Caco-2 (cell line): ENCODE measurements around the gene MICAL3. TPM values are rescaled to one million over a fixed set of nuclear protein-coding genes. Genes with fewer than 3 reads are reported as not detected.

ENCODE experiments used
- BruUV-seq: library from RNA; stranded (reverse); fragments of 400-500 nt; replicated peaks from 2 replicates; lab custom pipeline; 2021; lab: Mats Ljungman, UMichigan
- CTCF ChIA-PET: fragments of 300-600 bp; sonication (Branson Sonifier 250); formaldehyde crosslinking; loops from one replicate; lab custom pipeline; 2022; ENCODE audit warnings: antibody characterized with exemption; lab: Charles Lee
- POLR2A ChIA-PET: fragments of 300-600 bp; sonication (Branson Sonifier 250); formaldehyde crosslinking; loops from one replicate; lab custom pipeline; 2022; ENCODE audit warnings: antibody characterized with exemption; lab: Charles Lee
- DNase-seq, 2 experiments: peaks; one replicate each; pipeline versions ENCODE4 v3.0.0 to v3.0.0-alpha.2; 2020 to 2022
- H3K27me3 ChIP-seq: replicated peaks from 2 replicates; pipeline ENCODE4 v1.6.0; 2011; ENCODE audit warnings: low read length; ENCODE audit not compliant: control insufficient read depth, insufficient read depth
- H3K36me3 ChIP-seq: 2 replicates; pipeline ENCODE4 v1.5.1; 2011; ENCODE audit warnings: low read length; ENCODE audit not compliant: control insufficient read depth, insufficient read depth
- H3K4me1 ChIP-seq: fragments of 250-450 bp; sonication (Bioruptor Pico); 2 replicates; pipeline ENCODE4 v1.5.1; 2020; ENCODE audit warnings: mild to moderate bottlenecking
- H3K4me3 ChIP-seq: 2 replicates; pipeline ENCODE4 v1.5.1; 2011; ENCODE audit warnings: low read depth, mild to moderate bottlenecking, control low read depth, low read length
- H3K9me3 ChIP-seq: fragments of 250-450 bp; sonication (Bioruptor Pico); 2 replicates; pipeline ENCODE4 v1.5.1; 2020; ENCODE audit warnings: mild to moderate bottlenecking, moderate library complexity
- H3K27ac Mint-ChIP-seq: one replicate; pipeline ENCODE4 v1.8.0; 2022; ENCODE audit warnings: mixed read lengths; ENCODE audit not compliant: unreplicated experiment
- H3K27me3 Mint-ChIP-seq: one replicate; pipeline ENCODE4 v1.8.0; 2022; ENCODE audit warnings: mixed read lengths; ENCODE audit not compliant: insufficient read depth, unreplicated experiment
- H3K36me3 Mint-ChIP-seq: one replicate; pipeline ENCODE4 v1.8.0; 2022; ENCODE audit warnings: mild to moderate bottlenecking, mixed read lengths; ENCODE audit not compliant: insufficient read depth, unreplicated experiment
- H3K4me1 Mint-ChIP-seq: one replicate; pipeline ENCODE4 v1.8.0; 2022; ENCODE audit warnings: low read depth, mixed read lengths; ENCODE audit not compliant: unreplicated experiment
- H3K4me3 Mint-ChIP-seq: one replicate; pipeline ENCODE4 v1.8.0; 2022; ENCODE audit warnings: mild to moderate bottlenecking, moderate library complexity, mixed read lengths; ENCODE audit not compliant: unreplicated experiment
- H3K9me3 Mint-ChIP-seq: one replicate; pipeline ENCODE4 v1.8.0; 2022; ENCODE audit warnings: mixed read lengths; ENCODE audit not compliant: unreplicated experiment
- intact Hi-C: fragments of 100-400 bp; cut with micrococcal nuclease; formaldehyde crosslinking; loops from one replicate; pipeline ENCODE4 v1.10.0; 2022; ENCODE audit not compliant: unreplicated experiment
- total RNA-seq: library from RNA; stranded (reverse); gene quantifications from 2 replicates; pipeline ENCODE4 v1.2.3, GENCODE V29; 2022
- TF ChIP-seq, protein P1 (sequence below), 2 experiments: fragments of 200-600 bp in 1 of 2; IDR thresholded peaks; 1 replicate in 1 of 2; 2 replicates in 1 of 2; pipeline versions ENCODE4 v1.5.1 to v1.8.0; 2011 to 2022; ENCODE audit warnings: antibody characterized with exemption in 1 of 2, control low read depth in 1 of 2, inconsistent platforms in 1 of 2, low read depth in 1 of 2, low read length in 1 of 2, mild to moderate bottlenecking in 1 of 2, moderate library complexity in 1 of 2; ENCODE audit not compliant: insufficient read depth in 1 of 2, severe bottlenecking in 1 of 2, unreplicated experiment in 1 of 2

The MICAL3 gene
- total RNA-seq, 1 experiment from 2014 or later = 65.6 TPM

DNA sequence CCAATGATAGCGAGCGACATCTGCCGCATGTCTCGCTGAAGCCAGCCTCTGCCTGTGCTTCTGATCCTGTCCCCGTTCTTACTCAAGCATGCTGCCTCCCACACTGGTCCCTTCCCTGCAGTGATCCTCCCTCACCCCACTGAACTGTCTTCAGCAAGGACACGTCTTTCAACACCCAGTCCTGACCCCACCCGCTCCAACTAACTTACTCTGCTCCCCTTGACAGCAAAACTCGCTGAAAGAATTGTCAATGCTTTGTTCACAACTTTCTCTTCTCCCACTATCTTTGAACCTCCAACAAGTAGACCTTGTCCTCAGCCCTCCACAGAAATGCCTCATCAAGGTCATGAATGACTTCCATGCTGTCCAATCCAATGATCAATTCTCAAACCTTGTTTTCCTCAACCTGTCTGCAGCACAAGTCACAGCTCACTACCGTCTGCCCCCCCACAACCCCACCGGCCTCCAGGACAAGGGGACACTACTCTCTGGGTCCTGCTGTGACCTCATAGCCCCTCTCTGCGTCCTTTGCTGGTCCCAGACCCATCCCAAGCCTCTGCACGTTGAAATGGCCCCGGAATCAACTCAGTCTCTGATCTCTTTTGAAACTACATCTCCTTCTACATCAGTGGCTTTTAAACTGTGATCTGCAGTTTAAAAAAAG, 108.0 kb downstream of the MICAL3 start:
- Histone ChIP-seq H3K27me3 (no peaks in the 10 kb centered on the region), H3K9me3 (no peaks in the 10 kb centered on the region), H3K4me1 (peaks cover 32% of the 10 kb centered on the region), H3K4me3 (no peak overlapping the region), H3K36me3 (no peaks in the 10 kb centered on the region; the same call in 1 of the 2 replicates)
- BruUV-seq = no TSS peak
- no peak overlapping the region for H3K4me3 Mint-ChIP-seq
- DNase-seq = no peak
- H3K36me3 Mint-ChIP-seq = peaks cover 8% of the 10 kb centered on the region
- ChIA-PET CTCF (no interaction called here), POLR2A (interaction anchor here (0.6 kb wide), 1 partner anchor 23 kb away, joined by 3 read pairs; no protein-coding TSS in a partner anchor)
- no peaks in the 10 kb centered on the region for H3K27me3 Mint-ChIP-seq
- peaks cover 24% of the 10 kb centered on the region for H3K4me1 Mint-ChIP-seq
- H3K27ac Mint-ChIP-seq = no peak overlapping the region
- TF ChIP-seq, protein P1, sequence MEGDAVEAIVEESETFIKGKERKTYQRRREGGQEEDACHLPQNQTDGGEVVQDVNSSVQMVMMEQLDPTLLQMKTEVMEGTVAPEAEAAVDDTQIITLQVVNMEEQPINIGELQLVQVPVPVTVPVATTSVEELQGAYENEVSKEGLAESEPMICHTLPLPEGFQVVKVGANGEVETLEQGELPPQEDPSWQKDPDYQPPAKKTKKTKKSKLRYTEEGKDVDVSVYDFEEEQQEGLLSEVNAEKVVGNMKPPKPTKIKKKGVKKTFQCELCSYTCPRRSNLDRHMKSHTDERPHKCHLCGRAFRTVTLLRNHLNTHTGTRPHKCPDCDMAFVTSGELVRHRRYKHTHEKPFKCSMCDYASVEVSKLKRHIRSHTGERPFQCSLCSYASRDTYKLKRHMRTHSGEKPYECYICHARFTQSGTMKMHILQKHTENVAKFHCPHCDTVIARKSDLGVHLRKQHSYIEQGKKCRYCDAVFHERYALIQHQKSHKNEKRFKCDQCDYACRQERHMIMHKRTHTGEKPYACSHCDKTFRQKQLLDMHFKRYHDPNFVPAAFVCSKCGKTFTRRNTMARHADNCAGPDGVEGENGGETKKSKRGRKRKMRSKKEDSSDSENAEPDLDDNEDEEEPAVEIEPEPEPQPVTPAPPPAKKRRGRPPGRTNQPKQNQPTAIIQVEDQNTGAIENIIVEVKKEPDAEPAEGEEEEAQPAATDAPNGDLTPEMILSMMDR (IDR thresholded peaks at IDR 0.05; ENCODE audit: insufficient read depth in 1 of 2, low read depth in 1 of 2, low read length in 1 of 2, severe bottlenecking in 1 of 2, unreplicated experiment in 1 of 2) = no peak
- intact Hi-C loops = no loop called here
- H3K9me3 Mint-ChIP-seq = no peaks in the 10 kb centered on the region

GRCh38 chr22:17915676-17916075, 108.7 kb downstream of the MICAL3 start:
- no TSS peak for BruUV-seq
- Histone ChIP-seq H3K4me1 (peaks cover 25% of the 10 kb centered on the region), H3K9me3 (no peaks in the 10 kb centered on the region), H3K36me3 (no peaks in the 10 kb centered on the region; the same call in 1 of the 2 replicates), H3K27me3 (no peaks in the 10 kb centered on the region), H3K4me3 (no peak overlapping the region)
- intact Hi-C loops = no loop called here
- H3K4me3 Mint-ChIP-seq = no peak overlapping the region
- H3K4me1 Mint-ChIP-seq = peaks cover 22% of the 10 kb centered on the region
- CTCF ChIA-PET = no interaction called here
- POLR2A ChIA-PET = no interaction called here
- DNase-seq = no peak
- no peaks in the 10 kb centered on the region for H3K9me3 Mint-ChIP-seq
- H3K27me3 Mint-ChIP-seq = no peaks in the 10 kb centered on the region
- no peak overlapping the region for H3K27ac Mint-ChIP-seq
- H3K36me3 Mint-ChIP-seq = peaks cover 7% of the 10 kb centered on the region
- TF ChIP-seq, protein P1 (IDR thresholded peaks at IDR 0.05; ENCODE audit: insufficient read depth in 1 of 2, low read depth in 1 of 2, low read length in 1 of 2, severe bottlenecking in 1 of 2, unreplicated experiment in 1 of 2) = no peak

- H3K36me3 ChIP-seq = no peaks in the 10 kb centered on the region; the same call in 1 of the 2 replicates
- TF ChIP-seq, protein P1 (IDR thresholded peaks at IDR 0.05; ENCODE audit: insufficient read depth in 1 of 2, low read depth in 1 of 2, low read length in 1 of 2, severe bottlenecking in 1 of 2, unreplicated experiment in 1 of 2) = no peak
- DNase-seq = no peak
- no peaks in the 10 kb centered on the region for H3K27me3 Mint-ChIP-seq
- intact Hi-C loops = no loop called here
- H3K9me3 Mint-ChIP-seq = no peaks in the 10 kb centered on the region
- H3K27ac Mint-ChIP-seq = no peak overlapping the region
- H3K4me1 ChIP-seq = peaks cover 20% of the 10 kb centered on the region
- no peak overlapping the region for H3K4me3 Mint-ChIP-seq
- no peaks in the 10 kb centered on the region for H3K9me3 ChIP-seq
- ChIA-PET POLR2A (no interaction called here), CTCF (no interaction called here)
- no peak overlapping the region for H3K4me3 ChIP-seq
- H3K4me1 Mint-ChIP-seq = peaks cover 17% of the 10 kb centered on the region
- H3K27me3 ChIP-seq = no peaks in the 10 kb centered on the region
- no TSS peak for BruUV-seq
- peaks cover 7% of the 10 kb centered on the region for H3K36me3 Mint-ChIP-seq
These were observed 109.2 kb downstream of the MICAL3 start for GRCh38 chr22:17915188-17915587.
